Vagina (tissue), 2 donors: ENCODE results near the gene ST3GAL6.

Source experiments
- CTCF ChIP-seq, 3 experiments: fragments of 450-650 bp in 2 of 3; fragments of 200-600 bp in 1 of 3; sonication (generic) in 1 of 3; IDR thresholded peaks; one replicate each; pipeline ENCODE4 v1.5.1; 2017 to 2019; ENCODE audit warnings: antibody characterized with exemption in 3 of 3, mild to moderate bottlenecking in 2 of 3, moderate library complexity in 2 of 3
- POLR2A ChIP-seq, 2 donors: fragments of 450-650 bp; IDR thresholded peaks; one replicate each; pipeline ENCODE4 v1.6.1; 2017; ENCODE audit warnings: antibody characterized with exemption in 2 of 2, mild to moderate bottlenecking in 2 of 2, moderate library complexity in 2 of 2

GRCh38 chr3:98735761-98736269, 27.3 kb upstream of the ST3GAL6 start:
- TF ChIP-seq CTCF (IDR thresholded peaks at IDR 0.05) (no peak), POLR2A (IDR thresholded peaks at IDR 0.05) (no peak)
